Measurements from ENCODE around the gene TTC36. TPM values are rescaled to one million over a fixed set of nuclear protein-coding genes. Genes with fewer than 3 reads are reported as not detected.
A peak's percentile ranks its signal among the peaks of the same experiment; 100 is the strongest.

The TTC36 gene
- total and polyA plus RNA-seq, 9 of the 15 experiments (the other 6 are each of a cell fraction or from before 2014, with no cell fraction given), result 0.22 to 0.23 TPM; not detected in 7

DNA sequence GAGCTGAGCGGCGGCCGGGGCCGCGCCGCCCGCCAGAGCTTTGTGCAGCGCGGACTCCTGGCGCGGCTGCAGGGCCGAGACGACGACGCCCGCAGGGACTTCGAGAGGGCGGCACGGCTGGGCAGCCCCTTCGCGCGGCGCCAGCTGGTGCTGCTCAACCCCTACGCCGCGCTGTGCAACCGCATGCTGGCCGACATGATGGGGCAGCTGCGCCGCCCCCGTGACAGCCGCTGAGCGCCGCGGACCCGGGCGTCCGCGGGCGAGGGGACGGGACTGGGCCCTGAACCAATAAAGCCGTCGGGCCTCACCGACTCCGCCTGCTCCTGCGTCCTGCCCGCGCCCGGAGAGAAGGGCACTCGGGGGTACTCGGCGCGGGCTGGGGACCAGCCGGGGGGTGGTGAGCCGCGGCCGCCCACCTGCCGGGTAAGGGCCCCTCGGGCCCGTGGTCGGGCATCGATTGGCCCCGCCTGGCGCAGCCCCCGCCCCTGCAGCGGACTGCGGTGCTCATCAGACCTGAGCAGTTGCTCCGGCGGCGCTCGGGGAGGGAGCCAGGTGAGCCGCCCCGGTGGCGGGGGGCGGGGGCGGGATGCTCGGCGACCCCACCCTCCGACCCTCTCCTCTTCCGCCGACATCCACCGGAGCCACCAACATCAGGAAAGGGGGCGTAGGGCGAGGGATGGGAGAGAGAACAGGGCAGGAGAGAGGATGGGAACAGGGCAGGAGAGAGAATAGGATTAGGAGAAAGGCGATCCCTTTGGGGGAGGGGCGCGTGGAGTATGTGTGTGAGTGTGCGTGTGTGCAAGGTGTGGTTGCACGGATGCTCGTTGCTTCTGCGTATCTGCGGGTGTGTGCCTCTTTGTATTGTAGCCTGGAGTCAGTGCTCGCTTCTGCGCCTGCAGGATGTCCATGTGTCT is 3.7 kb downstream of the TTC36 start, which contains the start of gene TMEM25 (continued):
- TF ChIP-seq NCOA6 (IDR thresholded peaks at IDR 0.05), result peak; percentile 91
- no peak for TF ChIP-seq SREBF1 (IDR thresholded peaks at IDR 0.05; ENCODE audit: borderline replicate concordance, low read depth, low read length)
- no peak for TF ChIP-seq ZNF77 (CRISPR knock-in tag; IDR thresholded peaks at IDR 0.05)
- TF ChIP-seq EGR1 (conservative IDR thresholded peaks at IDR 0.05), result peak; percentile 71
- TF ChIP-seq JUND (IDR thresholded peaks at IDR 0.05; ENCODE audit: borderline replicate concordance, low read depth, low read length), result peak; percentile 46; the same call in 1 of the 2 replicates
- no peak; the same call in 2 of the 3 replicates for TF ChIP-seq JUND (tag; IDR thresholded peaks at IDR 0.05; ENCODE audit: borderline replicate concordance, low read depth, low read length)
- peak; percentile 14; the same call in 1 of the 2 replicates for TF ChIP-seq ARID1B (IDR thresholded peaks at IDR 0.05)

GRCh38 chr11:118531597-118532084 is 4.4 kb downstream of the TTC36 start:
- WGBS (ENCODE audit: insufficient coverage, low coverage, missing lambda C conversion rate), result 48% methylated on average over 11 of the region's 12 CpGs
- Histone ChIP-seq H3K27me3 (ENCODE audit: control insufficient read depth in 2 of 2, insufficient read depth in 2 of 2, low read length in 2 of 2) (no peaks in the 10 kb centered on the region), H3K4me2 (ENCODE audit: insufficient read depth, low read length) (peak overlapping the region; percentile 85), H2AFZ (ENCODE audit: low read depth, low read length) (peak overlapping the region; percentile 91), H3K79me2 (ENCODE audit: control insufficient read depth, insufficient read depth, low read length) (no peaks in the 10 kb centered on the region; the same call in 2 of the 3 replicates), H3K36me3 (ENCODE audit: control insufficient read depth, insufficient read depth, low read length) (no peaks in the 10 kb centered on the region; the same call in 2 of the 3 replicates), H3K4me3 (peak overlapping the region; percentile 65), H3K9me3 (replicated peaks; ENCODE audit: control insufficient read depth, insufficient read depth, low read depth, low read length) (no peaks in the 10 kb centered on the region), H3K9me1 (ENCODE audit: control insufficient read depth, insufficient read depth, low read length) (no peaks in the 10 kb centered on the region), H3K9ac (ENCODE audit: insufficient read depth in 1 of 2, low read depth in 2 of 2, low read length in 2 of 2) (peak overlapping the region; percentile 69 to 91; a peak in 3 of 4 replicates), H3K4me1 (replicated peaks in 1 of 2; ENCODE audit: control insufficient read depth in 2 of 2, insufficient read depth in 2 of 2, low read length in 2 of 2) (peaks cover 9 to 43% of the 10 kb centered on the region in 2 experiments; a peak in 4 of 5 replicates), H3K27ac (ENCODE audit: extremely low read depth, low read depth, low read length) (no peak overlapping the region), H4K20me1 (replicated peaks; ENCODE audit: control insufficient read depth, insufficient read depth, low read length) (no peaks in the 10 kb centered on the region)
- intact Hi-C loops (cut with micrococcal nuclease), result loop anchor here (5.0 kb wide), 1 partner anchor 36 kb away; the partner anchor contains the start of gene IFT46
- in situ Hi-C loops (cut with MboI), result no loop called here
- no peak for ATAC-seq
- ChIA-PET POLR2A (interaction anchor here (1.0 kb wide), 1 partner anchor 15 kb away, joined by 3 read pairs; no protein-coding TSS in a partner anchor), CTCF (ENCODE audit: low intra/inter-chr PET ratio) (no interaction called here)
- no peak for FAIRE-seq
- peak in 1 of 4 experiments; percentile 27 for DNase-seq (ENCODE audit: extremely low read depth in 1 of 4, low spot score in 3 of 4)
- no TSS peak for BruUV-seq (replicated peaks)
- TF ChIP-seq, protein P1, sequence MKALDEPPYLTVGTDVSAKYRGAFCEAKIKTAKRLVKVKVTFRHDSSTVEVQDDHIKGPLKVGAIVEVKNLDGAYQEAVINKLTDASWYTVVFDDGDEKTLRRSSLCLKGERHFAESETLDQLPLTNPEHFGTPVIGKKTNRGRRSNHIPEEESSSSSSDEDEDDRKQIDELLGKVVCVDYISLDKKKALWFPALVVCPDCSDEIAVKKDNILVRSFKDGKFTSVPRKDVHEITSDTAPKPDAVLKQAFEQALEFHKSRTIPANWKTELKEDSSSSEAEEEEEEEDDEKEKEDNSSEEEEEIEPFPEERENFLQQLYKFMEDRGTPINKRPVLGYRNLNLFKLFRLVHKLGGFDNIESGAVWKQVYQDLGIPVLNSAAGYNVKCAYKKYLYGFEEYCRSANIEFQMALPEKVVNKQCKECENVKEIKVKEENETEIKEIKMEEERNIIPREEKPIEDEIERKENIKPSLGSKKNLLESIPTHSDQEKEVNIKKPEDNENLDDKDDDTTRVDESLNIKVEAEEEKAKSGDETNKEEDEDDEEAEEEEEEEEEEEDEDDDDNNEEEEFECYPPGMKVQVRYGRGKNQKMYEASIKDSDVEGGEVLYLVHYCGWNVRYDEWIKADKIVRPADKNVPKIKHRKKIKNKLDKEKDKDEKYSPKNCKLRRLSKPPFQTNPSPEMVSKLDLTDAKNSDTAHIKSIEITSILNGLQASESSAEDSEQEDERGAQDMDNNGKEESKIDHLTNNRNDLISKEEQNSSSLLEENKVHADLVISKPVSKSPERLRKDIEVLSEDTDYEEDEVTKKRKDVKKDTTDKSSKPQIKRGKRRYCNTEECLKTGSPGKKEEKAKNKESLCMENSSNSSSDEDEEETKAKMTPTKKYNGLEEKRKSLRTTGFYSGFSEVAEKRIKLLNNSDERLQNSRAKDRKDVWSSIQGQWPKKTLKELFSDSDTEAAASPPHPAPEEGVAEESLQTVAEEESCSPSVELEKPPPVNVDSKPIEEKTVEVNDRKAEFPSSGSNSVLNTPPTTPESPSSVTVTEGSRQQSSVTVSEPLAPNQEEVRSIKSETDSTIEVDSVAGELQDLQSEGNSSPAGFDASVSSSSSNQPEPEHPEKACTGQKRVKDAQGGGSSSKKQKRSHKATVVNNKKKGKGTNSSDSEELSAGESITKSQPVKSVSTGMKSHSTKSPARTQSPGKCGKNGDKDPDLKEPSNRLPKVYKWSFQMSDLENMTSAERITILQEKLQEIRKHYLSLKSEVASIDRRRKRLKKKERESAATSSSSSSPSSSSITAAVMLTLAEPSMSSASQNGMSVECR (CRISPR knock-in tag; IDR thresholded peaks at IDR 0.05), result peak; percentile 30; the same call in 1 of the 2 replicates
- no peak for TF ChIP-seq TAF1 (IDR thresholded peaks at IDR 0.05; ENCODE audit: control insufficient read depth, extremely low read depth, insufficient read depth, low read length, severe bottlenecking)
- no peak for TF ChIP-seq TEAD4 (IDR thresholded peaks at IDR 0.05; ENCODE audit: low read length)
- TF ChIP-seq TEAD4 (CRISPR knock-in tag; IDR thresholded peaks at IDR 0.05; ENCODE audit: borderline replicate concordance), result peak; percentile 29; the same call in 1 of the 2 replicates
- TF ChIP-seq JUN (IDR thresholded peaks at IDR 0.05; ENCODE audit: borderline replicate concordance, low read depth, low read length), result no peak
- TF ChIP-seq JUN (CRISPR knock-in tag; IDR thresholded peaks at IDR 0.05; ENCODE audit: borderline replicate concordance), result peak; percentile 27; the same call in 1 of the 2 replicates
- TF ChIP-seq ZNF77 (CRISPR knock-in tag; IDR thresholded peaks at IDR 0.05), result no peak
- no peak for TF ChIP-seq EHMT2 (IDR thresholded peaks at IDR 0.05)
- TF ChIP-seq, protein P2, sequence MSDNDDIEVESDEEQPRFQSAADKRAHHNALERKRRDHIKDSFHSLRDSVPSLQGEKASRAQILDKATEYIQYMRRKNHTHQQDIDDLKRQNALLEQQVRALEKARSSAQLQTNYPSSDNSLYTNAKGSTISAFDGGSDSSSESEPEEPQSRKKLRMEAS (CRISPR knock-in tag; IDR thresholded peaks at IDR 0.05), result peak; percentile 24; the same call in 1 of the 2 replicates
